Neuronal stem cell (in vitro differentiated cells): ENCODE measurements around the gene BBLN.

Experiments
- DNase-seq: peaks from one replicate; pipeline ENCODE4 v3.0.0-alpha.2; 2013; ENCODE audit warnings: low spot score
- H2AFZ ChIP-seq: one replicate; pipeline ENCODE4 v1.6.1; 2013; ENCODE audit warnings: mild to moderate bottlenecking, low read length, inconsistent platforms
- H2AK5ac ChIP-seq: 2 replicates; pipeline ENCODE4 v1.6.1; 2013; ENCODE audit warnings: low read depth, mild to moderate bottlenecking, inconsistent platforms, low read length, moderate library complexity, mixed read lengths
- H2BK120ac ChIP-seq: 2 replicates; pipeline ENCODE4 v1.6.1; 2013; ENCODE audit warnings: low read depth, mild to moderate bottlenecking, inconsistent platforms, low read length, moderate library complexity, mixed read lengths
- H2BK12ac ChIP-seq: one replicate; pipeline ENCODE4 v1.6.1; 2013; ENCODE audit warnings: low read length, inconsistent platforms
- H2BK15ac ChIP-seq: 2 replicates; pipeline ENCODE4 v1.6.1; 2013; ENCODE audit warnings: mild to moderate bottlenecking, low read length, inconsistent platforms, mixed read lengths
- H2BK5ac ChIP-seq: one replicate; pipeline ENCODE4 v1.6.1; 2013; ENCODE audit warnings: inconsistent platforms, mild to moderate bottlenecking, low read length, moderate library complexity
- H3K14ac ChIP-seq: one replicate; pipeline ENCODE4 v1.6.1; 2013; ENCODE audit warnings: low read length, inconsistent platforms
- H3K18ac ChIP-seq: 2 replicates; pipeline ENCODE4 v1.6.1; 2013; ENCODE audit warnings: low read length, inconsistent platforms
- H3K23ac ChIP-seq: 2 replicates; pipeline ENCODE4 v1.6.1; 2013; ENCODE audit warnings: low read depth, mild to moderate bottlenecking, mixed read lengths, low read length, inconsistent platforms; ENCODE audit not compliant: poor library complexity
- H3K27ac ChIP-seq: replicated peaks from 3 replicates; pipeline ENCODE4 v1.5.1; 2013; ENCODE audit warnings: low read length, inconsistent platforms
- H3K27me3 ChIP-seq, 3 experiments: 2 replicates each; pipeline ENCODE4 v1.6.1; 2013; ENCODE audit warnings: low read length in 3 of 3, mild to moderate bottlenecking in 2 of 3, inconsistent platforms in 1 of 3, low read depth in 1 of 3, mixed read lengths in 1 of 3, moderate library complexity in 1 of 3; ENCODE audit not compliant: control insufficient read depth in 3 of 3, insufficient read depth in 3 of 3
- H3K36me3 ChIP-seq, 2 donors: replicated peaks in 1 of 2; 2 replicates each; pipeline ENCODE4 v1.6.1; 2013; ENCODE audit warnings: low read length in 2 of 2; ENCODE audit not compliant: control insufficient read depth in 2 of 2, insufficient read depth in 2 of 2
- H3K4ac ChIP-seq: 2 replicates; pipeline ENCODE4 v1.6.1; 2013; ENCODE audit warnings: inconsistent platforms, mild to moderate bottlenecking, low read length, moderate library complexity
- H3K4me1 ChIP-seq, 2 donors: 1 replicate in 1 of 2; 2 replicates in 1 of 2; pipeline ENCODE4 v1.6.1; 2013; ENCODE audit warnings: low read length in 2 of 2, low read depth in 1 of 2; ENCODE audit not compliant: control insufficient read depth in 2 of 2, insufficient read depth in 1 of 2
- H3K4me2 ChIP-seq: one replicate; pipeline ENCODE4 v1.6.1; 2013; ENCODE audit warnings: mild to moderate bottlenecking, low read length, inconsistent platforms; ENCODE audit not compliant: insufficient read depth, poor library complexity, severe bottlenecking
- H3K4me3 ChIP-seq, 2 donors: 2 replicates each; pipeline ENCODE4 v1.5.1; 2013; ENCODE audit warnings: low read length in 2 of 2, mild to moderate bottlenecking in 2 of 2, inconsistent platforms in 1 of 2, moderate library complexity in 1 of 2
- H3K79me1 ChIP-seq: one replicate; pipeline ENCODE4 v1.6.1; 2013; ENCODE audit warnings: low read depth, mild to moderate bottlenecking, inconsistent platforms, low read length, moderate library complexity
- H3K9ac ChIP-seq: one replicate; pipeline ENCODE4 v1.6.1; 2013; ENCODE audit warnings: mild to moderate bottlenecking, low read depth, low read length, inconsistent platforms; ENCODE audit not compliant: poor library complexity
- H3K9me3 ChIP-seq, 2 donors: replicated peaks in 1 of 2; 2 replicates each; pipeline versions ENCODE3 to v1.6.1; 2013; ENCODE audit warnings: low read length in 2 of 2, mild to moderate bottlenecking in 2 of 2, inconsistent platforms in 1 of 2, low read depth in 1 of 2, mixed read lengths in 1 of 2, moderate library complexity in 1 of 2; ENCODE audit not compliant: control insufficient read depth in 2 of 2, insufficient read depth in 1 of 2
- H4K8ac ChIP-seq: one replicate; pipeline ENCODE4 v1.6.1; 2013; ENCODE audit warnings: low read depth, mild to moderate bottlenecking, inconsistent platforms, low read length, moderate library complexity
- H4K91ac ChIP-seq: one replicate; pipeline ENCODE4 v1.6.1; 2013; ENCODE audit warnings: low read length, low read depth, mild to moderate bottlenecking, inconsistent platforms; ENCODE audit not compliant: poor library complexity
- WGBS, 2 donors: extraction: QIAGEN DNeasy Blood & Tissue Kit; methylation state at CpG; one replicate each; pipeline ENCODE4 v1.1.7; 2013; ENCODE audit warnings: missing lambda C conversion rate in 2 of 2, mixed read lengths in 1 of 2; ENCODE audit not compliant: insufficient read length in 2 of 2, insufficient replicate concordance in 1 of 2; ENCODE audit errors: extremely low coverage in 2 of 2; 5-methylcytosine and 5-hydroxymethylcytosine counted together

The BBLN gene

GRCh38 chr9:128146591-128147120, 13.4 kb upstream of the BBLN start:
- H3K14ac ChIP-seq = no peak overlapping the region
- no peaks in the 10 kb centered on the region for H3K9me3 ChIP-seq
- no peak overlapping the region for H3K4ac ChIP-seq
- no peak overlapping the region for H2BK5ac ChIP-seq
- H3K4me2 ChIP-seq = no peak overlapping the region
- peaks cover 2 to 12% of the 10 kb centered on the region in 2 donors for H3K4me1 ChIP-seq
- no peak overlapping the region for H3K9ac ChIP-seq
- H4K8ac ChIP-seq = no peak overlapping the region
- no CpG with 5 or more reads among the region's 8 CpGs for WGBS, 2 donors
- H4K91ac ChIP-seq = no peak overlapping the region
- H2AK5ac ChIP-seq = peak overlapping the region; percentile 72
- H3K79me1 ChIP-seq = no peaks in the 10 kb centered on the region
- no peak overlapping the region for H2BK120ac ChIP-seq
- no peak overlapping the region for H3K23ac ChIP-seq
- H3K27me3 ChIP-seq = no peaks in the 10 kb centered on the region
- H3K36me3 ChIP-seq = no peaks in the 10 kb centered on the region
- no peak overlapping the region for H3K27ac ChIP-seq
- no peak overlapping the region for H3K4me3 ChIP-seq
- H3K18ac ChIP-seq = no peak overlapping the region
- DNase-seq = no peak
- H2AFZ ChIP-seq = no peak overlapping the region
- H2BK12ac ChIP-seq = no peak overlapping the region
- H2BK15ac ChIP-seq = no peak overlapping the region

GRCh38 chr9:128148509-128149000, 11.5 kb upstream of the BBLN start:
- Histone ChIP-seq H3K4me1 (peaks cover 2 to 12% of the 10 kb centered on the region in 2 donors), H4K8ac (no peak overlapping the region), H3K27me3 (no peaks in the 10 kb centered on the region), H2AFZ (peak overlapping the region; percentile 72), H3K79me1 (no peaks in the 10 kb centered on the region), H2BK5ac (peak overlapping the region; percentile 59), H4K91ac (no peak overlapping the region), H3K9me3 (no peaks in the 10 kb centered on the region), H3K27ac (no peak overlapping the region), H3K9ac (no peak overlapping the region), H2BK12ac (no peak overlapping the region), H3K4me2 (no peak overlapping the region), H2BK15ac (peak overlapping the region; percentile 78), H3K4ac (no peak overlapping the region), H3K18ac (peak overlapping the region; percentile 54), H2AK5ac (peak overlapping the region; percentile 68), H3K23ac (peak overlapping the region; percentile 68), H2BK120ac (no peak overlapping the region), H3K36me3 (no peaks in the 10 kb centered on the region), H3K4me3 (no peak overlapping the region), H3K14ac (no peak overlapping the region)
- DNase-seq = no peak
- WGBS, 2 donors = no CpG with 5 or more reads among the region's 5 CpGs

GRCh38 chr9:128149001-128149701, 10.9 kb upstream of the BBLN start, which contains the start of gene LCN2:
Gene LCN2 (plus strand): TSS chr9:128149453. CDS start chr9:128149526, 73 bp downstream.
- Histone ChIP-seq H3K36me3 (no peaks in the 10 kb centered on the region), H2AK5ac (peak within 1 kb of the TSS; percentile 89), H3K23ac (peak within 1 kb of the TSS; percentile 82), H2BK12ac (no peak within 1 kb of the TSS), H2BK120ac (no peak within 1 kb of the TSS), H3K4me3 (peak within 1 kb of the TSS in 1 of 2 donors; percentile 25), H4K8ac (peak within 1 kb of the TSS; percentile 72), H2AFZ (peak within 1 kb of the TSS; percentile 72), H3K79me1 (peaks cover 1% of the 10 kb centered on the region), H3K9ac (no peak within 1 kb of the TSS), H4K91ac (no peak within 1 kb of the TSS), H3K14ac (peak within 1 kb of the TSS; percentile 73), H3K4me2 (no peak within 1 kb of the TSS), H3K27ac (no peak within 1 kb of the TSS), H3K27me3 (no peaks in the 10 kb centered on the region), H3K4ac (peak within 1 kb of the TSS; percentile 10), H2BK5ac (peak within 1 kb of the TSS; percentile 59), H3K18ac (peak within 1 kb of the TSS; percentile 66), H2BK15ac (peak within 1 kb of the TSS; percentile 78), H3K4me1 (peaks cover 2 to 12% of the 10 kb centered on the region in 2 donors), H3K9me3 (no peaks in the 10 kb centered on the region)
- no peak for DNase-seq
- no CpG with 5 or more reads among the region's 9 CpGs for WGBS, 2 donors

GRCh38 chr9:128149951-128150593, 10.0 kb upstream of the BBLN start:
- Histone ChIP-seq H2BK120ac (no peak overlapping the region), H3K27ac (no peak overlapping the region), H2BK5ac (no peak overlapping the region), H2BK12ac (no peak overlapping the region), H3K4me3 (no peak overlapping the region), H3K18ac (peak overlapping the region; percentile 66), H4K8ac (no peak overlapping the region), H2AFZ (peak overlapping the region; percentile 48), H3K14ac (no peak overlapping the region), H3K4me2 (no peak overlapping the region), H2AK5ac (peak overlapping the region; percentile 89), H2BK15ac (peak overlapping the region; percentile 78), H3K36me3 (no peaks in the 10 kb centered on the region), H3K9me3 (no peaks in the 10 kb centered on the region), H3K79me1 (peaks cover 1% of the 10 kb centered on the region), H3K4me1 (peaks cover 2 to 12% of the 10 kb centered on the region in 2 donors), H3K9ac (no peak overlapping the region), H4K91ac (no peak overlapping the region), H3K27me3 (no peaks in the 10 kb centered on the region), H3K23ac (no peak overlapping the region), H3K4ac (peak overlapping the region; percentile 10)
- WGBS, 2 donors = no CpG with 5 or more reads among the region's 11 CpGs
- DNase-seq = no peak
